ENCODE results near the gene CLSTN2.

Gene CLSTN2

GRCh38 chr3:140601881-140602280 is 666.9 kb downstream of the CLSTN2 start:
- no peak for DNase-seq (ENCODE audit: low read depth, low spot score)
- Histone ChIP-seq H3K27me3 (ENCODE audit: control insufficient read depth, insufficient read depth, low read length) (no peaks in the 10 kb centered on the region), H3K4me3 (ENCODE audit: low read length) (no peak overlapping the region), H3K4me1 (ENCODE audit: control insufficient read depth, insufficient read depth, low read length) (no peaks in the 10 kb centered on the region), H3K27ac (ENCODE audit: low read length) (no peak overlapping the region), H3K9me3 (ENCODE audit: control insufficient read depth, insufficient read depth, low read length) (no peaks in the 10 kb centered on the region), H3K36me3 (ENCODE audit: control insufficient read depth, insufficient read depth, low read length) (no peaks in the 10 kb centered on the region)
- 100% methylated on average over 1 of the region's 3 CpGs for WGBS (ENCODE audit: insufficient coverage, insufficient read length)

GRCh38 chr3:140602781-140603180 is 667.8 kb downstream of the CLSTN2 start:
- Histone ChIP-seq H3K27ac (ENCODE audit: low read length) (no peak overlapping the region), H3K4me3 (ENCODE audit: low read length) (no peak overlapping the region), H3K27me3 (ENCODE audit: control insufficient read depth, insufficient read depth, low read length) (no peaks in the 10 kb centered on the region), H3K4me1 (ENCODE audit: control insufficient read depth, insufficient read depth, low read length) (no peaks in the 10 kb centered on the region), H3K36me3 (ENCODE audit: control insufficient read depth, insufficient read depth, low read length) (no peaks in the 10 kb centered on the region), H3K9me3 (ENCODE audit: control insufficient read depth, insufficient read depth, low read length) (no peaks in the 10 kb centered on the region)
- no CpG with 5 or more reads among the region's 2 CpGs for WGBS (ENCODE audit: insufficient coverage, insufficient read length)
- no peak for DNase-seq (ENCODE audit: low read depth, low spot score)

GRCh38 chr3:140603766-140604165 is 668.8 kb downstream of the CLSTN2 start:
- no peaks in the 10 kb centered on the region for H3K27me3 ChIP-seq (ENCODE audit: control insufficient read depth, insufficient read depth, low read length)
- no peaks in the 10 kb centered on the region for H3K36me3 ChIP-seq (ENCODE audit: control insufficient read depth, insufficient read depth, low read length)
- WGBS (ENCODE audit: insufficient coverage, insufficient read length) = no CpG with 5 or more reads among the region's 3 CpGs
- H3K4me3 ChIP-seq (ENCODE audit: low read length) = no peak overlapping the region
- no peaks in the 10 kb centered on the region for H3K4me1 ChIP-seq (ENCODE audit: control insufficient read depth, insufficient read depth, low read length)
- no peak for DNase-seq (ENCODE audit: low read depth, low spot score)
- H3K9me3 ChIP-seq (ENCODE audit: control insufficient read depth, insufficient read depth, low read length) = no peaks in the 10 kb centered on the region
- H3K27ac ChIP-seq (ENCODE audit: low read length) = no peak overlapping the region

GRCh38 chr3:140610544-140610943 is 675.6 kb downstream of the CLSTN2 start:
- Histone ChIP-seq H3K27me3 (ENCODE audit: control insufficient read depth, insufficient read depth, low read length) (no peaks in the 10 kb centered on the region), H3K4me1 (ENCODE audit: control insufficient read depth, insufficient read depth, low read length) (no peaks in the 10 kb centered on the region), H3K36me3 (ENCODE audit: control insufficient read depth, insufficient read depth, low read length) (no peaks in the 10 kb centered on the region), H3K4me3 (ENCODE audit: low read length) (no peak overlapping the region), H3K27ac (ENCODE audit: low read length) (no peak overlapping the region), H3K9me3 (ENCODE audit: control insufficient read depth, insufficient read depth, low read length) (no peaks in the 10 kb centered on the region)
- no peak for DNase-seq (ENCODE audit: low read depth, low spot score)
- no CpG with 5 or more reads among the region's 3 CpGs for WGBS (ENCODE audit: insufficient coverage, insufficient read length)

GRCh38 chr3:140614001-140614400 is 679.0 kb downstream of the CLSTN2 start:
- no peak for DNase-seq (ENCODE audit: low read depth, low spot score)
- Histone ChIP-seq H3K4me3 (ENCODE audit: low read length) (no peak overlapping the region), H3K4me1 (ENCODE audit: control insufficient read depth, insufficient read depth, low read length) (no peaks in the 10 kb centered on the region), H3K27me3 (ENCODE audit: control insufficient read depth, insufficient read depth, low read length) (no peaks in the 10 kb centered on the region), H3K36me3 (ENCODE audit: control insufficient read depth, insufficient read depth, low read length) (no peaks in the 10 kb centered on the region), H3K27ac (ENCODE audit: low read length) (no peak overlapping the region), H3K9me3 (ENCODE audit: control insufficient read depth, insufficient read depth, low read length) (no peaks in the 10 kb centered on the region)
- WGBS (ENCODE audit: insufficient coverage, insufficient read length) = no CpG with 5 or more reads among the region's 1 CpG

GRCh38 chr3:140617135-140617534 is 682.1 kb downstream of the CLSTN2 start:
- no peak for DNase-seq (ENCODE audit: low read depth, low spot score)
- H3K27me3 ChIP-seq (ENCODE audit: control insufficient read depth, insufficient read depth, low read length) = no peaks in the 10 kb centered on the region
- no peaks in the 10 kb centered on the region for H3K4me1 ChIP-seq (ENCODE audit: control insufficient read depth, insufficient read depth, low read length)
- WGBS (ENCODE audit: insufficient coverage, insufficient read length) = no CpG with 5 or more reads among the region's 2 CpGs
- H3K36me3 ChIP-seq (ENCODE audit: control insufficient read depth, insufficient read depth, low read length) = no peaks in the 10 kb centered on the region
- H3K27ac ChIP-seq (ENCODE audit: low read length) = no peak overlapping the region
- no peaks in the 10 kb centered on the region for H3K9me3 ChIP-seq (ENCODE audit: control insufficient read depth, insufficient read depth, low read length)
- no peak overlapping the region for H3K4me3 ChIP-seq (ENCODE audit: low read length)

GRCh38 chr3:140626856-140627255 is 691.9 kb downstream of the CLSTN2 start:
- WGBS (ENCODE audit: insufficient coverage, insufficient read length) = no CpG with 5 or more reads among the region's 7 CpGs
- DNase-seq (ENCODE audit: low read depth, low spot score) = no peak
- H3K27ac ChIP-seq (ENCODE audit: low read length) = no peak overlapping the region

More at GRCh38 chr3:140626856-140627255, 691.9 kb downstream of the CLSTN2 start:
- no peaks in the 10 kb centered on the region for H3K36me3 ChIP-seq (ENCODE audit: control insufficient read depth, insufficient read depth, low read length)
- H3K9me3 ChIP-seq (ENCODE audit: control insufficient read depth, insufficient read depth, low read length) = no peaks in the 10 kb centered on the region
- no peaks in the 10 kb centered on the region for H3K27me3 ChIP-seq (ENCODE audit: control insufficient read depth, insufficient read depth, low read length)
- H3K4me3 ChIP-seq (ENCODE audit: low read length) = no peak overlapping the region
- no peaks in the 10 kb centered on the region for H3K4me1 ChIP-seq (ENCODE audit: control insufficient read depth, insufficient read depth, low read length)

All from iPS DF 6.9 (cell line).